NCI-H187 treated with DMSO at 0.1 percent for 48 hours (cell line): ENCODE results near the gene PPARD.
"Not testable (repeated sequence)": the region's sequence is repeated elsewhere in the genome, so short reads cannot be mapped to it uniquely, and the experiment has no call there.

ENCODE experiments used
- DNase-seq: peaks from one replicate; lab custom pipeline; 2025; lab: John Stamatoyannopoulos, UW

PPARD gene

GRCh38 chr6:35312076-35312800, 30.1 kb upstream of the PPARD start:
- no peak for DNase-seq

- DNase-seq, result no peak
These were observed 29.6 kb upstream of the PPARD start for GRCh38 chr6:35312807-35313206.

GRCh38 chr6:35317483-35318195, 24.7 kb upstream of the PPARD start:
- no peak for DNase-seq

GRCh38 chr6:35318196-35319171, 23.9 kb upstream of the PPARD start:
- peak; percentile 25 for DNase-seq

GRCh38 chr6:35319346-35320030, 22.9 kb upstream of the PPARD start:
- DNase-seq, result no peak

GRCh38 chr6:35320031-35320410, 22.3 kb upstream of the PPARD start:
- no peak for DNase-seq

- DNase-seq, result no peak
These were observed 21.3 kb upstream of the PPARD start for GRCh38 chr6:35321091-35321490.

GRCh38 chr6:35327349-35328027, 14.9 kb upstream of the PPARD start:
- no peak for DNase-seq

- no peak for DNase-seq
These were observed 14.1 kb upstream of the PPARD start for GRCh38 chr6:35328108-35328723.

GRCh38 chr6:35328965-35329364, 13.4 kb upstream of the PPARD start:
- not testable (repeated sequence) for DNase-seq

- no peak for DNase-seq
These were observed 11.7 kb upstream of the PPARD start for GRCh38 chr6:35330541-35331119.

GRCh38 chr6:35332074-35332887, 10.1 kb upstream of the PPARD start:
- not testable (repeated sequence) for DNase-seq

GRCh38 chr6:35341557-35341956, 801 bp upstream of the PPARD start:
- no peak for DNase-seq

- DNase-seq, result no peak
These were observed 905 bp downstream of the PPARD start for GRCh38 chr6:35343092-35343834.

- no peak for DNase-seq
These were observed 1.6 kb downstream of the PPARD start for GRCh38 chr6:35343835-35344550.

- no peak for DNase-seq
These were observed 9.1 kb downstream of the PPARD start for GRCh38 chr6:35351422-35351821.

- DNase-seq, result no peak
These were observed 10.4 kb downstream of the PPARD start for GRCh38 chr6:35352735-35353134.
